Karpas-422 (cell line): ENCODE data around the gene GGA3. TPM values are rescaled to one million over a fixed set of nuclear protein-coding genes. Genes with fewer than 3 reads are reported as not detected.
"Not testable (repeated sequence)": the region's sequence is repeated elsewhere in the genome, so short reads cannot be mapped to it uniquely, and the experiment has no call there.

Experiments used
- DNase-seq: peaks from one replicate; pipeline ENCODE4 v3.0.0-alpha.2; 2015
- H2AFZ ChIP-seq: fragments of 200-600 bp; sonication (generic); 2 replicates; pipeline ENCODE4 v1.6.1; 2014; ENCODE audit warnings: antibody characterized with exemption, low read length, mixed read lengths
- H3K27ac ChIP-seq: fragments of 200-600 bp; sonication (generic); 2 replicates; pipeline ENCODE4 v1.5.1; 2014; ENCODE audit warnings: mild to moderate bottlenecking, low read length, moderate library complexity
- H3K27me3 ChIP-seq: fragments of 200-600 bp; sonication (generic); 2 replicates; pipeline ENCODE4 v1.6.1; 2014; ENCODE audit warnings: low read length, mixed read lengths
- H3K36me3 ChIP-seq: fragments of 200-600 bp; sonication (generic); 2 replicates; pipeline ENCODE4 v1.6.1; 2014; ENCODE audit warnings: low read length, mixed read lengths; ENCODE audit not compliant: insufficient read depth
- H3K4me1 ChIP-seq: fragments of 200-600 bp; sonication (generic); 2 replicates; pipeline ENCODE4 v1.6.1; 2014; ENCODE audit warnings: mild to moderate bottlenecking, low read length, mixed read lengths
- H3K4me2 ChIP-seq: fragments of 200-600 bp; sonication (generic); 2 replicates; pipeline ENCODE4 v1.6.1; 2014; ENCODE audit warnings: low read length, low read depth, mild to moderate bottlenecking; ENCODE audit not compliant: poor library complexity, severe bottlenecking
- H3K4me3 ChIP-seq: fragments of 200-600 bp; sonication (generic); 2 replicates; pipeline ENCODE4 v1.5.1; 2014; ENCODE audit warnings: mild to moderate bottlenecking, antibody characterized with exemption, low read length, mixed read lengths
- H3K79me2 ChIP-seq: fragments of 200-600 bp; sonication (generic); 2 replicates; pipeline ENCODE4 v1.6.1; 2014; ENCODE audit warnings: mild to moderate bottlenecking, low read length, mixed read lengths
- H3K9ac ChIP-seq: fragments of 200-600 bp; sonication (generic); 2 replicates; pipeline ENCODE4 v1.6.0; 2014; ENCODE audit warnings: low read length
- H3K9me2 ChIP-seq: fragments of 200-600 bp; sonication (generic), shearing (Covaris generic); replicated peaks from 2 replicates; pipeline ENCODE4 v1.6.0; 2014; ENCODE audit warnings: mild to moderate bottlenecking, low read length, moderate library complexity; ENCODE audit not compliant: insufficient read depth
- H3K9me3 ChIP-seq: fragments of 300-700, 200-600 bp; sonication (generic); 2 replicates; pipeline ENCODE4 v1.6.1; 2014; ENCODE audit warnings: low read length, mixed read lengths
- H4K20me1 ChIP-seq: fragments of 200-600 bp; sonication (generic); 2 replicates; pipeline ENCODE4 v1.6.1; 2014; ENCODE audit warnings: mild to moderate bottlenecking, antibody characterized with exemption, low read length, low read depth; ENCODE audit not compliant: insufficient read depth
- total RNA-seq: library from RNA; depleted of rRNA; stranded (reverse); fragments of >200 nt; shearing (Covaris generic); gene quantifications from 2 replicates; pipeline ENCODE4 v1.2.3, GENCODE V29; 2014; ENCODE audit warnings: low replicate concordance

GGA3 gene
- total RNA-seq, 1 experiment from 2014 or later = 23.4 TPM

DNA sequence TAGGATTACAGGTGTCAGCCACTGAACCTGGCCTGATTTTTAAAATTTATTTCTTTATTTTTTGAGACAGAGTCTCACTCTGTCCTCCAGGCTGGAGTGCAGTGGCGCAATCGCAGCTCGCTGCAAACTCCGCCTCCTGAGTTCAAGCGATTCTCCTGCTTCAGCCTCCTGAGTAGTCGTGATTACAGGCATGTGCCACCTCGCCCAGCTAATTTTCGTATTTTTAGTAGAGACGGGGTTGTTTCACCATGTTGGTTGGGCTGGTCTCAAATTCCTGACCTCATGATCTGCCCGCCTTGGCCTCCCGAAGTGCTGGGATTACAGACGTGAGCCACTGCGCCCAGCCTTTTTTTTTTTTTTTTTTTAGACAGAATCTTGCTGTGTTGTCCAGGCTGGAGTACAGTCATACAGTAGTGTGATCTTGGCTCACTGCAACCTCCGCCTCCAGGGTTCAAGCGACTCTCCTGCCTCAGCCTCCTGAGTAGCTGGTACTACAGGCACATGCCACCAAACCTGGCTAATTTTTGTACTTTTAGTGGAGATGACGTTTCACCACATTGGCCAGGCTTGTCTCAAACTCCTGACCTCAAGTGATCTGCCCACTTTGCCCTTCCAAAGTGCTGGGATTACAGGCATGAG is 31.5 kb upstream of the GGA3 start:
- H3K36me3 ChIP-seq, H2AFZ ChIP-seq, H3K9me3 ChIP-seq, H3K4me2 ChIP-seq, DNase-seq, H3K27me3 ChIP-seq, H3K9me2 ChIP-seq, H3K4me3 ChIP-seq, H4K20me1 ChIP-seq, H3K9ac ChIP-seq, H3K27ac ChIP-seq: not testable (repeated sequence)
- Histone ChIP-seq H3K79me2 (peaks cover 11% of the 10 kb centered on the region), H3K4me1 (peaks cover 30% of the 10 kb centered on the region)

DNA sequence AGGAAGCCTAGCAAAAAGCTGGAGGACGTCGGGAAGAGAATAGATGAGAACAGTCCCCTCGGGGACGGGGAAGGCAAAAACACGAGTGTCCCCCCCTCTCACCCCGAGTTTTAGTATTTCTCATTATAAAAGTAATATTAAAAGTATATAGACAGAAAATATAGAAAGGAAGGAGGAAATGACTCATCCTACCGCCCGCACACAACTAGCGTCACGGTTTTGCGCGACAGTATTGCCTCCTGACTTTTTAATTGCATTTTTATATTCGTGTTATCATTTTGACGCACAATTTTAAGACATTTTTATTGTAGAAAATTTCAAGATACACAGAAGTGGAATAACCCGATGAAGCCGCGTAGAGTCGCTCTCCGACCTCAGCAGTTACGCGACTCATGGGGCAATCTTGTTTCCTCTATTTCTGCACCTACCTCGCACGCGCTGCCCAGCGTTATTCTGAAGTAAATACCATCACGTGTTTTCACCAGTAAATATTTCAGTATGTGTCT is 28.5 kb upstream of the GGA3 start:
- H3K79me2 ChIP-seq = peaks cover 39% of the 10 kb centered on the region
- peak overlapping the region; percentile 83 for H3K27ac ChIP-seq
- H3K9ac ChIP-seq = peak overlapping the region; percentile 64
- peak; percentile 90 for DNase-seq
- peak overlapping the region; percentile 62 for H3K4me3 ChIP-seq
- no peaks in the 10 kb centered on the region for H3K9me2 ChIP-seq
- peaks cover 16% of the 10 kb centered on the region for H3K36me3 ChIP-seq
- H3K27me3 ChIP-seq = no peaks in the 10 kb centered on the region
- peak overlapping the region; percentile 83 for H3K4me2 ChIP-seq
- no peaks in the 10 kb centered on the region for H3K9me3 ChIP-seq
- H3K4me1 ChIP-seq = peaks cover 22% of the 10 kb centered on the region
- H2AFZ ChIP-seq = peak overlapping the region; percentile 52
- no peaks in the 10 kb centered on the region for H4K20me1 ChIP-seq

DNA sequence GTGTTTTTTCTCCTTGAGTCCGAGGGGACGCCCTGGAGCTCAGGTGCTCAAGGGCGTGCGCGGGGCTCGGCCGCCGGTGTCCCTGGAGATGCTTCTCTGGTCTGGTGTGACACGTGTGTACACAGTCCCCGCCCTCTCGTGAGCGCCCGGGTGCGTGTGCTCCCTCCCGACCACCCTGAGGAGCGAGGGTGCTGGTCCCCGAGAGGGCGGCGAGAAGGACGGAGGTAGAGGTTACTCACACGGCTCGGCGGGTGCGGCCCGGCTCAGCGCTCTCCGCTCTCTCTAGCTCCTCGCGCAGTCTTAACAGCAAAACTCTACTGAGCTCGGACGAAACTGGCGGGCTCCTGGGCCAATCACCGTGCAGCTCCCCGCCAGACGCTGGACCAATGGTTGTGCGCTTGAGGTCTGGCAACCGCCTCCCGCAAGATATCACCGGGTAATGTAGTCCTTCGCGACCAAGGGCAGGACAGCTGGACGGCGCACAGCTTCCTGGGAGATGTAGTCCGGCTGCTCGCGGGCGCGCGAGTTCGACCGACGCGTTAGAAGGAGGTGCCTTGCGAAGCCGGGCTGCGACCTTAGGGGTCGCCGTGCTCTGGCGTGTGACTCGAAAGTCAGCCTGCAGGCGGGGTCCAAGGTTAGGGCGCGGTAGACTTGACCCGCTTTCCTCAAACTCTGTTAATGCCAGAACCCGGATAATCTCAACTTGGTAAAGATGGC is 27.9 kb upstream of the GGA3 start, which contains the start of gene SLC25A19:
TSS of gene SLC25A19 (minus strand) at position 319 of the 717 bp plus-strand sequence. CDS start 2,669 bp downstream, outside the sequence.
- Histone ChIP-seq H3K4me1 (peaks cover 22% of the 10 kb centered on the region), H4K20me1 (no peaks in the 10 kb centered on the region), H3K27ac (peak within 1 kb of the TSS; percentile 83), H3K9me2 (no peaks in the 10 kb centered on the region), H3K9me3 (no peaks in the 10 kb centered on the region), H3K9ac (peak within 1 kb of the TSS; percentile 91), H3K79me2 (peaks cover 39% of the 10 kb centered on the region), H2AFZ (peak within 1 kb of the TSS; percentile 72), H3K4me3 (peak within 1 kb of the TSS; percentile 92), H3K4me2 (peak within 1 kb of the TSS; percentile 87), H3K27me3 (no peaks in the 10 kb centered on the region), H3K36me3 (peaks cover 16% of the 10 kb centered on the region)
- peak; percentile 99 for DNase-seq

DNA sequence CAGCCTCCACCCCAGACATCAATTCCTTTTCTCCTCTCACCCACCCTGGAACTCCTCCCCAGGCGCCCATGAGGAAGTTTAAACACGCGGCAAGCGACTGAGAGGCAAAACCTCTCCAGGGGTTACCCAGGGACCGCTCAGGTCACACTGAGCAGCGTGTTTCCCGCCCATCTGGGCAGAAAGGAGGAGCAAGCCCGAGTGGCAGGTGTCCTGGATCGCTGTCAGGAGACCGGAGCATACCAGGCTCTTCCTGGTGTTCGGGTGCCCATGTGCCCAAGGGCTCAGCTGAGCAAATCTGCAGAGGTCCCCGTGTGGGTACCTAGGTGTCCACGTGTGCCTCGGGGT is 27.3 kb upstream of the GGA3 start:
- H3K4me1 ChIP-seq = peaks cover 22% of the 10 kb centered on the region

GRCh38 chr17:75288359-75288758 is 27.0 kb upstream of the GGA3 start:
- Histone ChIP-seq H3K4me2 (peak overlapping the region; percentile 87), H3K36me3 (peaks cover 16% of the 10 kb centered on the region), H3K79me2 (peaks cover 39% of the 10 kb centered on the region), H3K9me2 (no peaks in the 10 kb centered on the region), H3K4me3 (peak overlapping the region; percentile 92), H4K20me1 (no peaks in the 10 kb centered on the region), H2AFZ (no peak overlapping the region), H3K27me3 (no peaks in the 10 kb centered on the region), H3K9me3 (no peaks in the 10 kb centered on the region), H3K4me1 (peaks cover 22% of the 10 kb centered on the region), H3K27ac (peak overlapping the region; percentile 80), H3K9ac (peak overlapping the region; percentile 91)
- DNase-seq = no peak

More for the DNA sequence above, 27.3 kb upstream of the GGA3 start:
- peak; percentile 88 for DNase-seq
- Histone ChIP-seq H4K20me1 (no peaks in the 10 kb centered on the region), H3K4me2 (peak overlapping the region; percentile 87), H3K9me3 (no peaks in the 10 kb centered on the region), H3K27me3 (no peaks in the 10 kb centered on the region), H3K4me3 (peak overlapping the region; percentile 92), H3K27ac (peak overlapping the region; percentile 80), H3K9me2 (no peaks in the 10 kb centered on the region), H3K36me3 (peaks cover 16% of the 10 kb centered on the region), H2AFZ (peak overlapping the region; percentile 72; the same call in 1 of the 2 replicates), H3K79me2 (peaks cover 39% of the 10 kb centered on the region), H3K9ac (peak overlapping the region; percentile 91)

- Histone ChIP-seq H3K27me3 (no peaks in the 10 kb centered on the region), H3K36me3 (peaks cover 16% of the 10 kb centered on the region), H3K9ac (peak overlapping the region; percentile 91; the same call in 1 of the 2 replicates), H2AFZ (no peak overlapping the region), H3K9me2 (no peaks in the 10 kb centered on the region), H3K4me2 (peak overlapping the region; percentile 87), H4K20me1 (no peaks in the 10 kb centered on the region), H3K79me2 (peaks cover 39% of the 10 kb centered on the region), H3K4me3 (peak overlapping the region; percentile 92; the same call in 1 of the 2 replicates), H3K9me3 (no peaks in the 10 kb centered on the region), H3K4me1 (peaks cover 22% of the 10 kb centered on the region), H3K27ac (no peak overlapping the region)
- DNase-seq = no peak
These were observed 25.8 kb upstream of the GGA3 start for GRCh38 chr17:75287221-75287620.

DNA sequence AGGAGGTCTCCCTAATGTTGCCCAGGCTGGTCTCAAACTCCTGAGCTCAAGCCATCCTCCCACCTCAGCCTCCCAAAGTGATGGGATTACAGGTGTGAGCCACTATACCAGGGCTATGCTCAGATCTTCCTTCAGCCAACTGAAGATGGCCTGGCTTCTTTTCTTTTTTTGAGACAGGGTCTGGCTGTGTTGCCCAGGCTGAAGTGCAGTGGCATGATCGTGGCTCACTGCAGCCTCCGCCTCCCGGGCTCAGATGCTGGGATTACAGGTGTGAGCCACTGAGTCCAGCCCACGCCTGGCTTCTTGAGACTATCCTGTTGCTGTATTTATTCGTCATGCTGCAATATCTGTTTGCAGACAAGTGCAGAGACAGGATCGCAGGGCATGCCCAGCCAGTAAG is 23.7 kb upstream of the GGA3 start:
- no peak overlapping the region for H3K4me2 ChIP-seq
- no peaks in the 10 kb centered on the region for H3K27me3 ChIP-seq
- H2AFZ ChIP-seq = no peak overlapping the region
- peaks cover 15% of the 10 kb centered on the region for H3K4me1 ChIP-seq
- peaks cover 39% of the 10 kb centered on the region for H3K79me2 ChIP-seq
- no peaks in the 10 kb centered on the region for H4K20me1 ChIP-seq
- no peak overlapping the region for H3K4me3 ChIP-seq
- H3K27ac ChIP-seq = no peak overlapping the region
- no peak for DNase-seq
- no peak overlapping the region for H3K9ac ChIP-seq
- no peaks in the 10 kb centered on the region for H3K9me2 ChIP-seq
- H3K9me3 ChIP-seq = no peaks in the 10 kb centered on the region
- peaks cover 23% of the 10 kb centered on the region for H3K36me3 ChIP-seq

DNA sequence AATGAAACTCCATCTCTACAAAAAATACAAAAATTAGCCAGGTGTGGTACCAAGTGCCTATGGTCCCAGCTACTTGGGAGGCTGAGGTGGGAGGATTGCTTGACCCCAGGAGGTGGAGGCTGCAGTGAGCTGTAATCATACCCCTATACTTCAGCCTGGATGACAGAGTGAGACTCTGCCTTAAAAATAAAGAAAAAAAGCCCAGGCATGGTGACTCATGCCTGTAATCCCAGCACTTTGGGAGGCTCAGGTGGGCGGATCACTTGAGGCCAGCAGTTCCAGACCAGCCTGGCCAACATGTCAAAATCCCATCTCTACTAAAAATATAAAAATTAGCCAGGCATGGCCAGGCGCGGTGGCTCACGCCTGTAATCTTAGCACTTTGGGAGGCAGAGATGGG is 18.8 kb upstream of the GGA3 start:
- not testable (repeated sequence) for H3K79me2 ChIP-seq, DNase-seq, H3K9ac ChIP-seq, H3K9me2 ChIP-seq, H3K9me3 ChIP-seq, H4K20me1 ChIP-seq, H2AFZ ChIP-seq, H3K27ac ChIP-seq, H3K4me1 ChIP-seq, H3K4me3 ChIP-seq, H3K27me3 ChIP-seq, H3K4me2 ChIP-seq
- peaks cover 18% of the 10 kb centered on the region for H3K36me3 ChIP-seq
